ENCODE data around the gene ITGAX. TPM values are rescaled to one million over a fixed set of nuclear protein-coding genes. Genes with fewer than 3 reads are reported as not detected.
"Not testable (repeated sequence)": the region's sequence is repeated elsewhere in the genome, so short reads cannot be mapped to it uniquely, and the experiment has no call there.

The ITGAX gene
- total RNA-seq, 1 donor from 2014 or later: 56.9 TPM

DNA sequence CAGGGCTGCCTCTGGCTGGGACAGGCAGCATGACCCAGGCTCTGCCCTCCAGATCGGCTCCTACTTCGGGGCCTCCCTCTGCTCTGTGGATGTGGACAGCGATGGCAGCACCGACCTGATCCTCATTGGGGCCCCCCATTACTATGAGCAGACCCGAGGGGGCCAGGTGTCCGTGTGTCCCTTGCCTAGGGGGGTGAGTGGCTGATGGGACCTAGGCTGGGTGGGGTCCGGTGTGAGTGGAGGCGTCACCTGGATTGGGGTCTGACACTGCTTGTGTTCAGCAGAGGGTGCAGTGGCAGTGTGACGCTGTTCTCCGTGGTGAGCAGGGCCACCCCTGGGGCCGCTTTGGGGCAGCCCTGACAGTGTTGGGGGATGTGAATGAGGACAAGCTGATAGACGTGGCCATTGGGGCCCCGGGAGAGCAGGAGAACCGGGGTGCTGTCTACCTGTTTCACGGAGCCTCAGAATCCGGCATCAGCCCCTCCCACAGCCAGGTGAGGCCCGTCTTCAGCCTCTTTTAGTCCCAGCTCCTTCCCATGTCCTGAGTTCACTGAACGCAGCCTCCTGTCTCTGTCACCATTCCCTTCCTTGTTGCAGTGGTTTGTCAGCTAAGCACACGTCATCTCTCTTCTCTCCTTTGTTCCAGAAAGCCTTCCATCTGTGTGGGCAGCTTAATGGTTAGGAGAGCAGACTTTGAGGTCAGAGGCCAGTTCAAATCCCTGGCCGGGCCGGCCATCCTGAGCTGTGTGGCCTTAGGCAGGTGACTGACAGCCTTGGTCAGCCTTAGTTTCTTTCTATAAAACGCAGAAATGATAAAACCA, 56.3 kb downstream of the ITGAX start:
- no peak overlapping the region for H3K4me3 Mint-ChIP-seq (ENCODE audit: low read depth)
- intact Hi-C loops (cut with micrococcal nuclease): no loop called here
- H3K36me3 Mint-ChIP-seq (ENCODE audit: low read depth): no peaks in the 10 kb centered on the region
- no peak for DNase-seq (ENCODE audit: low spot score)
- no peak overlapping the region for H3K27ac Mint-ChIP-seq
- H3K27me3 Mint-ChIP-seq (ENCODE audit: low read depth): no peaks in the 10 kb centered on the region
- H3K4me1 Mint-ChIP-seq (ENCODE audit: low read depth): peaks cover 26% of the 10 kb centered on the region
- no peaks in the 10 kb centered on the region for H3K9me3 Mint-ChIP-seq

DNA sequence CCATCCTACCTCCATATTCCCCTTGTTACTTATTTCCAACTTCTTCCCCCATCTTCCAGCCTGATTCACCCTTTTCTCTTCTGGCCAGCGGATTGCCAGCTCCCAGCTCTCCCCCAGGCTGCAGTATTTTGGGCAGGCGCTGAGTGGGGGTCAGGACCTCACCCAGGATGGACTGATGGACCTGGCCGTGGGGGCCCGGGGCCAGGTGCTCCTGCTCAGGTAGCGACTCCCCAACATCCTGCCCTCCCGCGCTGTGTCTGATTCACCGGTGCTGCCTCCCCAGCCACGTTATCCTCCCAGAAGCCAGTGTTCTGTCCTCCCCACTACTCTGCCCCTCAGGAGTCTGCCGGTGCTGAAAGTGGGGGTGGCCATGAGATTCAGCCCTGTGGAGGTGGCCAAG, 57.8 kb downstream of the ITGAX start:
- Mint-ChIP-seq H3K9me3 (no peaks in the 10 kb centered on the region), H3K27me3 (ENCODE audit: low read depth) (no peaks in the 10 kb centered on the region), H3K4me1 (ENCODE audit: low read depth) (peaks cover 32% of the 10 kb centered on the region), H3K36me3 (ENCODE audit: low read depth) (no peaks in the 10 kb centered on the region), H3K4me3 (ENCODE audit: low read depth) (no peak overlapping the region), H3K27ac (no peak overlapping the region)
- no peak for DNase-seq (ENCODE audit: low spot score)
- intact Hi-C loops (cut with micrococcal nuclease): no loop called here

DNA sequence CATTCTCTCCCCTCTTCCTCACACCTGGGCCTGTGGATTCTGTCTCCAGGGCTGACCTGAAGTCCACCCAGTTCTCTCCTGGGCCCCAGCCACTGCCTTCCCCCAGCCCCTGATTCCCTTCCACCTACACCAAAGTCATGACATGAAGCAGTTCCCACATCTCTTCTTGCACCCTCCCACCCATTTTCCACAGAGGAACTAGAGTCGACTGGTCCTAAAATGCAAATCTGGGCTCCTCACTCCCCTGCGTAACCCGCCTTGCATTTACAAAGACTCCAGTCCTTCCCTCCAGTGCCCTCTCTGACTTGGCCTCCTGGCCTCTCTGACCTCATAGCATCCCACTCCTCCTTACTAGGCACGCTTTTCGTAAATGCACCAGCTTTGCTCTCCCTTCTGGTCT, 58.4 kb downstream of the ITGAX start:
- H3K9me3 Mint-ChIP-seq: peaks cover 5% of the 10 kb centered on the region
- intact Hi-C loops (cut with micrococcal nuclease): no loop called here
- no peak for DNase-seq (ENCODE audit: low spot score)

DNA sequence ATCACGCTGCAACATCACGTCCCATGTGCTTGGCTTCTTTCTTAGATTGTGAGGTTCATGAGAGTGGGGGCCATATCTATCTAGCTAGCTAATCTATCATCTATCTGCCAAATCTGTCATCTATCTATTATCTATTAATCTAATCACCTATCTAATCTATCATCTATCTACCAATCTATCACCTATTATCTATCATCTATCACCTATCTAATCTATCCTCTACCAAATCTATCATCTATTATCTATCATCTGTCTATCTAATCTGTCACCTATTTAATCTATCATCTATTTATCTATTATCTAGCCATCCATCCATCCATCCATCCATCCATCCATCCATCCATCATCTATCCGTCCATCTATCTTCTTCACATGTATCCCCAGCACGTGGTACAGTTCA, 59.0 kb downstream of the ITGAX start:
- no peak overlapping the region for H3K27ac Mint-ChIP-seq
- H3K4me3 Mint-ChIP-seq (ENCODE audit: low read depth): no peak overlapping the region
- H3K27me3 Mint-ChIP-seq (ENCODE audit: low read depth): no peaks in the 10 kb centered on the region
- H3K4me1 Mint-ChIP-seq (ENCODE audit: low read depth): peaks cover 38% of the 10 kb centered on the region
- H3K36me3 Mint-ChIP-seq (ENCODE audit: low read depth): peaks cover 5% of the 10 kb centered on the region
- intact Hi-C loops (cut with micrococcal nuclease): no loop called here
- no peak for DNase-seq (ENCODE audit: low spot score)
- peaks cover 5% of the 10 kb centered on the region for H3K9me3 Mint-ChIP-seq

More for the DNA sequence above, 58.4 kb downstream of the ITGAX start:
- no peak overlapping the region for H3K4me3 Mint-ChIP-seq (ENCODE audit: low read depth)
- peaks cover 37% of the 10 kb centered on the region for H3K4me1 Mint-ChIP-seq (ENCODE audit: low read depth)
- no peaks in the 10 kb centered on the region for H3K27me3 Mint-ChIP-seq (ENCODE audit: low read depth)
- peaks cover 5% of the 10 kb centered on the region for H3K36me3 Mint-ChIP-seq (ENCODE audit: low read depth)
- no peak overlapping the region for H3K27ac Mint-ChIP-seq

DNA sequence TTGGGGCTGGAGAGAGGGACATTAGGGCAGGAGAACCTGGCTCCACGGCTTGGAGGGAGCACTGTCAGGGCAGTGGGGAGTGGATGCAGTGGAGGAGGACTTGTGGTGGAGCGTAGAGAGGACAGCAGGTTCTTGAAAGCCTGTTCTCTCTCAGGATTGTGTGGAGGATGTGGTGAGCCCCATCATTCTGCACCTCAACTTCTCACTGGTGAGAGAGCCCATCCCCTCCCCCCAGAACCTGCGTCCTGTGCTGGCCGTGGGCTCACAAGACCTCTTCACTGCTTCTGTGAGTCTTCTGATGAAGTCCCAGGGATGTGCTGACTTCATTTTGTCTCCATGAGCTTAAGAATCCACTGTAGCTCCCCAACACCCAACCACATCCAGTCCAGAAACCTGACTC, 59.7 kb downstream of the ITGAX start:
- intact Hi-C loops (cut with micrococcal nuclease): no loop called here
- peaks cover 40% of the 10 kb centered on the region for H3K4me1 Mint-ChIP-seq (ENCODE audit: low read depth)
- H3K36me3 Mint-ChIP-seq (ENCODE audit: low read depth): peaks cover 5% of the 10 kb centered on the region
- H3K27ac Mint-ChIP-seq: no peak overlapping the region
- no peak overlapping the region for H3K4me3 Mint-ChIP-seq (ENCODE audit: low read depth)
- peaks cover 5% of the 10 kb centered on the region for H3K9me3 Mint-ChIP-seq
- H3K27me3 Mint-ChIP-seq (ENCODE audit: low read depth): no peaks in the 10 kb centered on the region
- no peak for DNase-seq (ENCODE audit: low spot score)

DNA sequence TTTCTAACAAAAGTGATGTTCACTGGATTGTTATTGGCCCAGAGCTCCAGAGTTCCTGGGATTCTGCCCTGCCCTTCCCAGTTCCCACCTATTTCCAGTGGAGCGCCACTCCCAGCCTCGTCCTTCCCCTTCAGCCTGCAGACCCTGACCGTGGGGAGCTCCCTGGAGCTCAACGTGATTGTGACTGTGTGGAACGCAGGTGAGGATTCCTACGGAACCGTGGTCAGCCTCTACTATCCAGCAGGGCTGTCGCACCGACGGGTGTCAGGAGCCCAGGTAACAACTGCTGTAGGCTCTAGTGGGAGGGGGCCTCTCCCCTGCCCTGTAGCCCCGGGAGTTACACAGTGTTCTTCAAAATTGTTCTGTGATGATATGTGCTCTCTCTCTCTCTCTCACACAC, 61.4 kb downstream of the ITGAX start:
- Mint-ChIP-seq H3K9me3 (peaks cover 5% of the 10 kb centered on the region), H3K27me3 (ENCODE audit: low read depth) (no peaks in the 10 kb centered on the region), H3K27ac (no peak overlapping the region), H3K36me3 (ENCODE audit: low read depth) (peaks cover 5% of the 10 kb centered on the region), H3K4me1 (ENCODE audit: low read depth) (peaks cover 51% of the 10 kb centered on the region), H3K4me3 (ENCODE audit: low read depth) (no peak overlapping the region)
- intact Hi-C loops (cut with micrococcal nuclease): no loop called here
- no peak for DNase-seq (ENCODE audit: low spot score)

DNA sequence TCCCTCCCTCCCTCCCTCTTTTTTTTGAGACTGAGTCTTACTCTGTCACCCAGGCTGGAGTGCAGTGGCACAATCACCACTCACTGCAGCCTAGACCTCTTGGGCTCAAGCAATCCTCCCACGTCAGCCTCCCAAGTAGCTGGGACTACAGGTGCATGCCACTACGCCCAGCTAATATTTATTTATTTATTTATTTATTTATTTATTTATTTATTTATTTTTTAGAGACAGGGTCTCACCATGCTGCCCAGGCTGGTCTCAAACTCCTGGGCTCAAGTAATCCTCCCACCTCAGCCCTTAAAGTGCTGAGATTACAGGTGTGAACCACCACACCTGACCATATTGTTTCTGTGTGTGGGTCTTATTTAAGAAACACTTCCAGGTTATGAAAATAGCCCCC, 62.1 kb downstream of the ITGAX start:
- H3K27ac Mint-ChIP-seq; intact Hi-C loops (cut with micrococcal nuclease); H3K36me3 Mint-ChIP-seq (ENCODE audit: low read depth); H3K27me3 Mint-ChIP-seq (ENCODE audit: low read depth); DNase-seq (ENCODE audit: low spot score); H3K4me3 Mint-ChIP-seq (ENCODE audit: low read depth); H3K9me3 Mint-ChIP-seq: not testable (repeated sequence)
- peaks cover 57% of the 10 kb centered on the region for H3K4me1 Mint-ChIP-seq (ENCODE audit: low read depth)

DNA sequence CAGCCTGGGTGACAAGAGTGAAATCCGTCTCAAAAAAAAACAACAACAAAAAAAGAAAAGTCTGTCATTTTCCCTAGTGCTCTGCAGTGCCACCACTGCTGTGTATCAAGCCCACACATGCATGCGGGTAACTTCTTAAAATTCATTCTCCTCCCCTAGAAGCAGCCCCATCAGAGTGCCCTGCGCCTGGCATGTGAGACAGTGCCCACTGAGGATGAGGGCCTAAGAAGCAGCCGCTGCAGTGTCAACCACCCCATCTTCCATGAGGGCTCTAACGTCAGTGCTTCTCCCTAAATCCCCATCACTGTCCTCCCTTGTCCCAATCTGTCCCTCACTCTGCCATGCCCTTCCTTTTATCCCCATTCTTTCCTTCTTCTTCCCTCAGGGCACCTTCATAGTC, 62.9 kb downstream of the ITGAX start:
- Mint-ChIP-seq H3K9me3 (peaks cover 5% of the 10 kb centered on the region), H3K36me3 (ENCODE audit: low read depth) (peaks cover 5% of the 10 kb centered on the region), H3K4me1 (ENCODE audit: low read depth) (peaks cover 63% of the 10 kb centered on the region), H3K27ac (peak overlapping the region; percentile 5), H3K4me3 (ENCODE audit: low read depth) (no peak overlapping the region), H3K27me3 (ENCODE audit: low read depth) (no peaks in the 10 kb centered on the region)
- no peak for DNase-seq (ENCODE audit: low spot score)
- intact Hi-C loops (cut with micrococcal nuclease): no loop called here

DNA sequence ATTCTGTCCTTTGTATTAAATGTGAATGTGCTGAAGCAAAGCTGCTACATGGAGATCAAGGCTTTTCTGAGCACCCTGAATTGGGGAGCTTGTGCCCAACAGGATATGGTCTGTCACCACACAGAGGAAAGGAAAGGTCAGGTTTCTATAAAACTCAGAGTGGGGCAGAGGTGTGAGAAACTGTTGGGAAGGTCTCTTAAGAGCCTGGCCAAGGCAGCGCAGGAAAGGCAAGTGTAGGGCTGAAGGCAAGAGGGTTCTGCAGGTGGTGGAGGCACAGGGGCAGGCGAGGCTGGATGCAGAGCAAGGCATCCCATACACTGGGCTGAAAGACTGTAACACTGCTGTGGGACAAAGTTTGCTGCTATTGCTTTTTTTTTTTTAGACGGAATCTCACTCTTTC, 65.1 kb downstream of the ITGAX start:
- H3K4me3 Mint-ChIP-seq (ENCODE audit: low read depth): peak overlapping the region; percentile 0

DNA sequence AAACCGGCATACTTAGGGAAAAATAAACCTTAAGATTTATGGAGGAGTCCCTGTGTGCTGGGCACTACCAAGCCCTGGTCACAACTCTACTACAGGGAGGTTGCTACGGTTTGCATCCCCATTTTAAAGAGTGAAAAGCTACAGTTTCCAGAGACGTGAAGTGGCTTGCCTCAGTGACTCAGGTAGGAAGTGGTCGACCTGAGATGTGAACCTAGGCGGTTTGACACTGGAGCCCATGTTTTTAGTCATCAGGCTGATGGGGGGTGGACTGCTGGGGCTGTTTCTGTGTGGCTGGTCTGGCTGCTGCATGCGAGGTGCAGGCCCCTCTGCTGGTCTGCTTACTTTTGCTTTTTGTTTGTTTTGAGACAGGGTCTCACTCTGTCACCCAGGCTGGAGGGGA, 66.6 kb downstream of the ITGAX start:
- peaks cover 5% of the 10 kb centered on the region for H3K9me3 Mint-ChIP-seq
- H3K27me3 Mint-ChIP-seq (ENCODE audit: low read depth): no peaks in the 10 kb centered on the region
- H3K36me3 Mint-ChIP-seq (ENCODE audit: low read depth): peaks cover 5% of the 10 kb centered on the region
- intact Hi-C loops (cut with micrococcal nuclease): loop anchor here (2.0 to 10.0 kb wide), 3 partner anchors 21 to 157 kb away; partner anchors contain the start of gene ZNF843
- peak; percentile 63 for DNase-seq (ENCODE audit: low spot score)
- peak overlapping the region; percentile 77 for H3K27ac Mint-ChIP-seq
- peak overlapping the region; percentile 55 for H3K4me3 Mint-ChIP-seq (ENCODE audit: low read depth)
- peaks cover 54% of the 10 kb centered on the region for H3K4me1 Mint-ChIP-seq (ENCODE audit: low read depth)

More for the DNA sequence above, 65.1 kb downstream of the ITGAX start:
- Mint-ChIP-seq H3K36me3 (ENCODE audit: low read depth) (peaks cover 5% of the 10 kb centered on the region), H3K9me3 (peaks cover 5% of the 10 kb centered on the region), H3K27me3 (ENCODE audit: low read depth) (no peaks in the 10 kb centered on the region), H3K4me1 (ENCODE audit: low read depth) (peaks cover 63% of the 10 kb centered on the region), H3K27ac (peak overlapping the region; percentile 71)
- DNase-seq (ENCODE audit: low spot score): no peak
- intact Hi-C loops (cut with micrococcal nuclease): loop anchor here (1.0 to 10.0 kb wide), 4 partner anchors 19 to 155 kb away; partner anchors contain the start of gene ZNF843

DNA sequence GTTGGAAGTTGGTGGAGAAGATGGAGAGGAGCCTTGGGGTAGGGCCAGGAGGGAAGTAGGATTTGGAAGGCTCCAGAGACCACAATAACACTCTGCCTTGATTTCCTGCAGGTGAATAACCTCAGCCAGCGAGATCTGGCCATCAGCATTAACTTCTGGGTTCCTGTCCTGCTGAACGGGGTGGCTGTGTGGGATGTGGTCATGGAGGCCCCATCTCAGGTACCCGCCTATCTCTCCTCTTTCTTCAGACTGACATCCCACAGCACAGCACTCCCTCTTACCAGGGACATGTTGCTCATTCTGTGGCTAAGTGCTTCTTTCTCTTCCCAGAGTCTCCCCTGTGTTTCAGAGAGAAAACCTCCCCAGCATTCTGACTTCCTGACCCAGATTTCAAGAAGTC, 68.3 kb downstream of the ITGAX start:
- peaks cover under 1% of the 10 kb centered on the region for H3K9me3 Mint-ChIP-seq
- H3K27ac Mint-ChIP-seq: peak overlapping the region; percentile 10
- H3K36me3 Mint-ChIP-seq (ENCODE audit: low read depth): peaks cover 1% of the 10 kb centered on the region
- no peak overlapping the region for H3K4me3 Mint-ChIP-seq (ENCODE audit: low read depth)
- peaks cover 49% of the 10 kb centered on the region for H3K4me1 Mint-ChIP-seq (ENCODE audit: low read depth)
- no peak for DNase-seq (ENCODE audit: low spot score)
- intact Hi-C loops (cut with micrococcal nuclease): loop anchor here (10.0 kb wide), 1 partner anchor 158 kb away; no protein-coding TSS in a partner anchor
- no peaks in the 10 kb centered on the region for H3K27me3 Mint-ChIP-seq (ENCODE audit: low read depth)

DNA sequence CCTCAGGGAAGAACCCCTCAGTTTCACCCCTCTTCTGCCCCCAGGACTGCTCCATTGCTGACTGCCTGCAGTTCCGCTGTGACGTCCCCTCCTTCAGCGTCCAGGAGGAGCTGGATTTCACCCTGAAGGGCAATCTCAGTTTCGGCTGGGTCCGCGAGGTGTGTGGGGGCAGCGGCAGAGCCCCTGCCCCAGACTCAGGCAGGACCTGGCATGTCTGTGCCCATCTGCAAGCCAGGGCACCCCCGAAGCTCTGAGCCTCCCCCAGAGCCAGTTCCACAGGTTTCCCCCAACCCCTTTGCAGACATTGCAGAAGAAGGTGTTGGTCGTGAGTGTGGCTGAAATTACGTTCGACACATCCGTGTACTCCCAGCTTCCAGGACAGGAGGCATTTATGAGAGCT, 68.8 kb downstream of the ITGAX start:
- intact Hi-C loops (cut with micrococcal nuclease): loop anchor here (10.0 kb wide), 1 partner anchor 159 kb away; no protein-coding TSS in a partner anchor
- Mint-ChIP-seq H3K4me3 (ENCODE audit: low read depth) (no peak overlapping the region), H3K27ac (peak overlapping the region; percentile 10), H3K27me3 (ENCODE audit: low read depth) (no peaks in the 10 kb centered on the region), H3K36me3 (ENCODE audit: low read depth) (no peaks in the 10 kb centered on the region), H3K4me1 (ENCODE audit: low read depth) (peaks cover 48% of the 10 kb centered on the region), H3K9me3 (no peaks in the 10 kb centered on the region)
- DNase-seq (ENCODE audit: low spot score): no peak

Measured in activated T-helper 2 cell treated with anti-CD3 and anti-CD28 coated beads, Interferon-gamma antibody, Interleukin-2, Interleukin-4, amounts not matched to agents 10 μg/mL and 5 μg/mL and 100 μg/mL, durations not matched to agents 14 hours and 24 hours and 36 hours (primary cell).